GM18499 (cell line): Measurements from ENCODE around the gene GPR141.

Experiments used
- ATAC-seq: cut with Tn5 transposase; IDR thresholded peaks from one replicate; pipeline ENCODE4 v1.9.1; 2021; ENCODE audit warnings: moderate number of reproducible peaks; ENCODE audit not compliant: insufficient read depth, unreplicated experiment

The GPR141 gene

GRCh38 chr7:37729181-37729580 lies 45.6 kb downstream of the GPR141 start:
- ATAC-seq = no peak

- no peak for ATAC-seq
Measured at GRCh38 chr7:37730501-37730900, 46.9 kb downstream of the GPR141 start.

- ATAC-seq = no peak
Measured at GRCh38 chr7:37732253-37732652, 48.7 kb downstream of the GPR141 start.

GRCh38 chr7:37732888-37733287 lies 49.3 kb downstream of the GPR141 start:
- no peak for ATAC-seq

GRCh38 chr7:37735196-37735595 lies 51.6 kb downstream of the GPR141 start:
- ATAC-seq = no peak

- ATAC-seq = no peak
Measured at GRCh38 chr7:37738321-37738720, 54.8 kb downstream of the GPR141 start.

- no peak for ATAC-seq
Measured at GRCh38 chr7:37740398-37740797, 56.8 kb downstream of the GPR141 start.

- no peak for ATAC-seq
Measured at GRCh38 chr7:37741776-37742175, 58.2 kb downstream of the GPR141 start.

- no peak for ATAC-seq
Measured at GRCh38 chr7:37751096-37751495, 67.5 kb downstream of the GPR141 start.

- no peak for ATAC-seq
Measured at GRCh38 chr7:37753398-37754050, 70.0 kb downstream of the GPR141 start.

- ATAC-seq = no peak
Measured at GRCh38 chr7:37756797-37757551, 73.4 kb downstream of the GPR141 start.

- no peak for ATAC-seq
Measured at GRCh38 chr7:37757563-37757962, 74.0 kb downstream of the GPR141 start.

- no peak for ATAC-seq
Measured at GRCh38 chr7:37758501-37759045, 75.0 kb downstream of the GPR141 start.

GRCh38 chr7:37759526-37759925 lies 76.0 kb downstream of the GPR141 start:
- ATAC-seq = no peak

- ATAC-seq = no peak
Measured at GRCh38 chr7:37765421-37765829, 81.9 kb downstream of the GPR141 start.

GRCh38 chr7:37765872-37766525 lies 82.4 kb downstream of the GPR141 start:
- peak; percentile 90 for ATAC-seq

- no peak for ATAC-seq
Measured at GRCh38 chr7:37768611-37769010, 85.0 kb downstream of the GPR141 start.

GRCh38 chr7:37769291-37769690 lies 85.7 kb downstream of the GPR141 start:
- ATAC-seq = no peak

GRCh38 chr7:37769726-37770125 lies 86.2 kb downstream of the GPR141 start:
- no peak for ATAC-seq

GRCh38 chr7:37770838-37771237 lies 87.3 kb downstream of the GPR141 start:
- ATAC-seq = no peak

- no peak for ATAC-seq
Measured at GRCh38 chr7:37771342-37771741, 87.8 kb downstream of the GPR141 start.
